HG03175 (cell line): Measurements from ENCODE around the gene VWA2.

Source experiments
- ATAC-seq: cut with Tn5 transposase; IDR thresholded peaks from one replicate; pipeline ENCODE4 v1.9.1; 2021; ENCODE audit warnings: mild to moderate bottlenecking, moderate library complexity; ENCODE audit not compliant: unreplicated experiment

VWA2 gene

GRCh38 chr10:114293075-114293474, 54.0 kb downstream of the VWA2 start:
- no peak for ATAC-seq

- no peak for ATAC-seq
Observed at GRCh38 chr10:114294549-114294948, 55.5 kb downstream of the VWA2 start.

GRCh38 chr10:114295393-114295792, 56.3 kb downstream of the VWA2 start:
- ATAC-seq = no peak

GRCh38 chr10:114297136-114297705, 58.2 kb downstream of the VWA2 start:
- ATAC-seq = no peak

GRCh38 chr10:114300036-114300645, 61.1 kb downstream of the VWA2 start:
- ATAC-seq = no peak

- ATAC-seq = no peak
Observed at GRCh38 chr10:114301177-114301576, 62.1 kb downstream of the VWA2 start.

GRCh38 chr10:114301951-114302710, 63.1 kb downstream of the VWA2 start:
- ATAC-seq = no peak

GRCh38 chr10:114303556-114303955, 64.5 kb downstream of the VWA2 start:
- peak; percentile 2 for ATAC-seq

GRCh38 chr10:114304017-114304570, 65.0 kb downstream of the VWA2 start:
- peak; percentile 81 for ATAC-seq

GRCh38 chr10:114304571-114305421, 65.7 kb downstream of the VWA2 start:
- ATAC-seq = peak; percentile 74

GRCh38 chr10:114305521-114305925, 66.5 kb downstream of the VWA2 start:
- ATAC-seq = no peak

- no peak for ATAC-seq
Observed at GRCh38 chr10:114306116-114306973, 67.3 kb downstream of the VWA2 start.

GRCh38 chr10:114307731-114308130, 68.7 kb downstream of the VWA2 start:
- no peak for ATAC-seq

GRCh38 chr10:114308531-114309363, 69.7 kb downstream of the VWA2 start:
- no peak for ATAC-seq

GRCh38 chr10:114309364-114309651, 70.3 kb downstream of the VWA2 start:
- no peak for ATAC-seq

- no peak for ATAC-seq
Observed at GRCh38 chr10:114310346-114310745, 71.3 kb downstream of the VWA2 start.

- no peak for ATAC-seq
Observed at GRCh38 chr10:114311023-114311422, 72.0 kb downstream of the VWA2 start.

- no peak for ATAC-seq
Observed at GRCh38 chr10:114311496-114312209, 72.6 kb downstream of the VWA2 start.

GRCh38 chr10:114313139-114313538, 74.1 kb downstream of the VWA2 start:
- no peak for ATAC-seq
